Testis (tissue), 3 donors: ENCODE data around the gene SLC38A5. TPM values are rescaled to one million over a fixed set of nuclear protein-coding genes. Genes with fewer than 3 reads are reported as not detected.
"Not testable (repeated sequence)": the region's sequence is repeated elsewhere in the genome, so short reads cannot be mapped to it uniquely, and the experiment has no call there.

ENCODE experiments used
- DNase-seq: peaks from one replicate; pipeline ENCODE4 v3.0.0-alpha.2; 2019
- H3K27ac ChIP-seq, 2 donors: fragments of 200-600 bp; sonication (generic); one replicate each; pipeline ENCODE4 v1.5.1; 2019
- H3K27me3 ChIP-seq: fragments of 200-600 bp; sonication (generic); one replicate; pipeline ENCODE4 v1.5.1; 2019
- H3K36me3 ChIP-seq: fragments of 200-600 bp; sonication (generic); one replicate; pipeline ENCODE4 v1.5.1; 2017; ENCODE audit warnings: low read depth; ENCODE audit errors: missing control alignments
- H3K4me1 ChIP-seq: fragments of 200-600 bp; sonication (generic); one replicate; pipeline ENCODE4 v1.5.1; 2019
- H3K4me3 ChIP-seq, 2 donors: fragments of 200-600 bp; sonication (generic); one replicate each; pipeline ENCODE4 v1.5.1; 2017 to 2019
- H3K9me3 ChIP-seq: fragments of 200-600 bp; sonication (generic); one replicate; pipeline ENCODE4 v1.5.1; 2017
- WGBS, 2 donors: methylation state at CpG; one replicate each; pipeline ENCODE4 v1.1.5; 2018; 5-methylcytosine and 5-hydroxymethylcytosine counted together
- intact Hi-C: fragments of 100-400 bp; cut with DNase I; formaldehyde crosslinking; loops from one replicate; pipeline ENCODE4 v1.15.1; 2023; ENCODE audit warnings: low total_unique reads
- polyA plus RNA-seq: library from polyadenylated mRNA; stranded (reverse); fragments of 350-450 nt; fragmentation: Illumina TruSeq; extraction: RNeasy Lipid Tissue Mini Kit (QIAGEN cat#74804); gene quantifications from one replicate; pipeline ENCODE4 v1.2.3, GENCODE V29; 2014; ENCODE audit warnings: low read depth, low replicate concordance; ENCODE audit not compliant: insufficient read depth
- small RNA-seq, 2 donors: library from RNA; depleted of rRNA; stranded (forward); fragments of <200 nt; gene quantifications; one replicate each; pipeline ENCODE3, GENCODE V24; 2016
- total RNA-seq, 2 donors: library from RNA; depleted of rRNA; stranded (reverse); fragments of >200 nt; gene quantifications; one replicate each; pipeline ENCODE4 v1.2.3, GENCODE V29; 2016

Gene SLC38A5
- total and polyA plus RNA-seq, 3 donors from 2014 or later, result 2.5 to 4.2 (median 3.5) TPM

GRCh38 chrX:48427027-48427716, 42.9 kb downstream of the SLC38A5 start:
- no CpG with 5 or more reads among the region's 12 CpGs for whole genome bisulfite sequencing, 2 donors

GRCh38 chrX:48411860-48412259, 58.2 kb downstream of the SLC38A5 start, which contains the start of gene SSX4B:
Gene SSX4B, minus strand, starts transcription at chrX:48411960. Its CDS starts 588 bp downstream, at chrX:48411372.
- DNase-seq, H3K27ac ChIP-seq, H3K27me3 ChIP-seq, H3K36me3 ChIP-seq, H3K4me3 ChIP-seq, H3K4me1 ChIP-seq, H3K9me3 ChIP-seq, intact Hi-C loops: not testable (repeated sequence)
- whole genome bisulfite sequencing, 2 donors, result no CpG with 5 or more reads among the region's 15 CpGs

More at GRCh38 chrX:48427027-48427716, 42.9 kb downstream of the SLC38A5 start:
- intact Hi-C loops, H3K36me3 ChIP-seq, H3K4me3 ChIP-seq, H3K27ac ChIP-seq, H3K4me1 ChIP-seq, DNase-seq, H3K9me3 ChIP-seq, H3K27me3 ChIP-seq: not testable (repeated sequence)

Small RNA genes lying within 50 kb of the gene (small RNA-seq; reads per million reads assigned to genes)
- 0 reads per million in 2 donors for gene AL606490.4

Other genes starting within 250 kb of the SLC38A5 start
- 10 to 100 TPM in 1 of 2 donors, 1 to 10 TPM in 1; 6.0 to 14.3 TPM for gene SSX1, start 214.9 kb downstream of the SLC38A5 start, total RNA-seq
- gene SSX1, start 214.9 kb downstream of the SLC38A5 start, polyA plus RNA-seq, result 11.0 TPM
- gene SSX3, start 113.6 kb downstream of the SLC38A5 start, total RNA-seq, result 10 to 100 TPM; 12.8 to 26.1 TPM
- 17.7 TPM for gene SSX3, start 113.6 kb downstream of the SLC38A5 start, polyA plus RNA-seq
- 1 to 10 TPM; 2.7 to 3.8 TPM for gene SSX4, start 86.7 kb downstream of the SLC38A5 start, total RNA-seq
- 5.3 TPM for gene SSX4, start 86.7 kb downstream of the SLC38A5 start, polyA plus RNA-seq
- 1 to 10 TPM in 1 of 2 donors, not detected in 1; 3.8 TPM for gene SSX4B, start 58.3 kb downstream of the SLC38A5 start, total RNA-seq
- gene SSX4B, start 58.3 kb downstream of the SLC38A5 start, polyA plus RNA-seq, result not detected
- 10 to 100 TPM; 46.4 to 50.9 TPM for gene FTSJ1, start 5.9 kb upstream of the SLC38A5 start, total RNA-seq
- 38.0 TPM for gene FTSJ1, start 5.9 kb upstream of the SLC38A5 start, polyA plus RNA-seq
- 100 to 1,000 TPM in 1 of 2 donors, 10 to 100 TPM in 1; 58.7 to 110 TPM for gene PORCN, start 38.7 kb upstream of the SLC38A5 start, total RNA-seq
- 25.0 TPM for gene PORCN, start 38.7 kb upstream of the SLC38A5 start, polyA plus RNA-seq
- gene EBP, start 51.5 kb upstream of the SLC38A5 start, total RNA-seq, result 10 to 100 TPM; 30.4 to 61.0 TPM
- 48.8 TPM for gene EBP, start 51.5 kb upstream of the SLC38A5 start, polyA plus RNA-seq
- 10 to 100 TPM; 27.3 to 36.1 TPM for gene TBC1D25, start 69.5 kb upstream of the SLC38A5 start, total RNA-seq
- gene TBC1D25, start 69.5 kb upstream of the SLC38A5 start, polyA plus RNA-seq, result 19.3 TPM
- 100 to 1,000 TPM; 121 to 167 TPM for gene RBM3, start 104.2 kb upstream of the SLC38A5 start, total RNA-seq
- 214 TPM for gene RBM3, start 104.2 kb upstream of the SLC38A5 start, polyA plus RNA-seq
- gene WDR13, start 127.2 kb upstream of the SLC38A5 start, total RNA-seq, result 100 to 1,000 TPM; 109 to 148 TPM
- 69.6 TPM for gene WDR13, start 127.2 kb upstream of the SLC38A5 start, polyA plus RNA-seq
- 1 to 10 TPM; 2.5 to 5.5 TPM for gene WAS, start 213.5 kb upstream of the SLC38A5 start, total RNA-seq
- 4.7 TPM for gene WAS, start 213.5 kb upstream of the SLC38A5 start, polyA plus RNA-seq
- gene SUV39H1, start 226.5 kb upstream of the SLC38A5 start, total RNA-seq, result 10 to 100 TPM; 16.5 to 16.7 TPM
- gene SUV39H1, start 226.5 kb upstream of the SLC38A5 start, polyA plus RNA-seq, result 10.3 TPM